Stimulated activated CD8-positive, alpha-beta memory T cell treated with anti-CD3 and anti-CD28 coated beads, Interleukin-4, amount 100 ng/mL, for 4 hours (primary cell): ENCODE measurements around the gene IRX4.

Experiments used
- DNase-seq, 2 donors: peaks; one replicate each; pipeline ENCODE4 v3.0.0-alpha.2; 2020; ENCODE audit warnings: low read depth in 2 of 2, low spot score in 1 of 2

IRX4 gene

DNA sequence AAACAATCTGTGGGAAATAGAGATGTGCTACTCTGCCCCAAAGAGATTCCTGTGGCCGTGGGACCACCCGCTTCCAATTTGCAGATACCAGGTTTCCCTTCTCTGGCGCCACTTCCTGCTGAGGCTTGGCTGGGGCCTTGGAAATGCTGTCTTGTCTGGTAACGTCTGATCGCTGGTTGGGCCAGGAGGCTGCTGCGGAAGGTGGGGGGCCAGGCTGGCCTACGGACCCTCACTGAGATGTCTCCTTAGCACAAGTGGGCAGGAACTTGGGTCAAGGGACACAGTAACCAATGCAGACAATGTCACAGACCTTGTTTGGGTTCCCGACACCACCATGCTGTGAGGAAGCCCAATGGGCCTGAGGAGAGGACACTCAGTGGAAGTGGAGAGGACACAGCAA is 31.7 kb upstream of the IRX4 start:
- DNase-seq: no peak

DNA sequence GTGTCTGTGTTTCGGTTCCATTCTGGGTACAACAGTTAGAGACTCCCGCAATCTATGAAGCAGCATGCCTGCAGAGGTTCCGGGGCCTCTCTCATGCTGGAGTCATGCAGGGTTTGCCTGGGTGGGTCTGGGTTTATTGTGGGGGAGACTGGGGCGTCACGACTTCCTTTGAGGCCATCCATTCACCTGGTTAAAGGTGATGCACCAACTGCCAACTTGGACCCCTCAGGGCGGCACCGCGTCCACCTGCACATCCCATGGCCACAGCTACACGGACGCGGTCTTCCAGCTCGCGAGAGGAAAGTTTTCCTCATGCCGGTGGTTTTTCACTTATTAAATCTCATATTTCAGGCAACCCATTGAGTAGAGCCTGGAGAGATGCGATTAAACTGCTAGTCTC is 30.9 kb upstream of the IRX4 start:
- no peak for DNase-seq

DNA sequence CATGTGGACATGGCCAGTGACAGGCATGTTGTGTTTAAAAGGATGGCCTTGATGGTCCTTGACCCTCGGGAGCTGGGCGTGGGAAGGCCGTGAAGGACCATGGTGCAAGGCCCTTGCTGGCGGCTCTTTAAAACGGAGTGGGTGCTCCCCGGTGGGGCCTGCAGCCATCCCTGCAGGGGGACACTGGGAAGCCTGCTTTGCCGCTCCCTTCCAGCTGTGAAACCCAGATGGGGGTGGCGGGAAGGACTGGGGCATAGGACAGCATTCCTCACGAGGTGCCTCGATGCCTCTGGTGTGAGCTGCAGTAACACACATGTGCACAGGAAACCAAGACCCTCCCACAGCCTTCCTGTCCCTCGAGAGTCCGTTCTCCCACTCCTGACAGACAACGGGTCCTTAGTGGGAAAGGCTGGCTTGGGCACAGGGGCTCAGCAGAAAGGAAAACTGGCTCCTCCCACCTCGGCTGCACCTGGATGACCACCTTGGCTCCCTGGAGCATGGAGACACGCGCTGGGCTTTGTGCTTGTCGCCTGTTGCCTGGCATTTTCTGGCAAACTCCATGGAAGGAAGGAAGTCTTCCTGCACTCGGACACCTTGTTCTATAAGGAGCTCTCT is 30.3 kb upstream of the IRX4 start:
- DNase-seq: no peak

- DNase-seq: no peak
Measured at GRCh38 chr5:1911773-1912235, 29.1 kb upstream of the IRX4 start.

GRCh38 chr5:1910861-1911772 is 28.4 kb upstream of the IRX4 start:
- no peak for DNase-seq

DNA sequence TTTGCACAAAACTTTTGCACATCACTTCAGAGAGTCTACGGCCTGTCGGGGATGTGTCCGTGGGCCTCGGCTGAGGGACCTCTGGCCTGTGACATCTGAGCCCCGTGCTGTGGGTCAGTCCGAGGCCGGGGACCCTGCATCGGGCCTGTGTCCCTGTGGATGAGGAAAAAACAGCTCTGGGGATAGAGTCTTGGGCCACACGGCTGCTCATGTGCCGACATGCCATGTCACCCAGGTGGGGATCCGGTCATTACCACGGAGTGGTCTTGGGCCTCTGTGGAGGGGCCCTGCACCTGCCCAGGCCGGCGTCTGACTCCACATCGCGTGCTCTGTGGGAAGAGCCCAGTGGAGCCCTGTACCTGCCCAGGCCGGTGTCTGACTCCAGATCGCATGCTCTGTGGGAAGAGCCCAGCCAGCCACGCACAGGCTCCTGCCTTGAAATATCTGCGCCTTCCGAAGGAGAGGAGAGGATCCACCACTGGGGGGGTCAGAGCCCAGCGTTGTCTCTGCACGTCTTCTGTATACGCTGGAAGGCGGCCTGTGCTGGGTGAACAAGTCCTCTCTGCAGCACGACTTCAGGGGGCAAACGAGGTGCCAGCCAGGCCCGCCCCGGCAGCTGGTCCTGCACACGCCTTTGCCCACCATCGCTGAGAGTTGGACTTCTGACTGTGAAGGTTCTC is 27.5 kb upstream of the IRX4 start:
- DNase-seq: no peak

DNA sequence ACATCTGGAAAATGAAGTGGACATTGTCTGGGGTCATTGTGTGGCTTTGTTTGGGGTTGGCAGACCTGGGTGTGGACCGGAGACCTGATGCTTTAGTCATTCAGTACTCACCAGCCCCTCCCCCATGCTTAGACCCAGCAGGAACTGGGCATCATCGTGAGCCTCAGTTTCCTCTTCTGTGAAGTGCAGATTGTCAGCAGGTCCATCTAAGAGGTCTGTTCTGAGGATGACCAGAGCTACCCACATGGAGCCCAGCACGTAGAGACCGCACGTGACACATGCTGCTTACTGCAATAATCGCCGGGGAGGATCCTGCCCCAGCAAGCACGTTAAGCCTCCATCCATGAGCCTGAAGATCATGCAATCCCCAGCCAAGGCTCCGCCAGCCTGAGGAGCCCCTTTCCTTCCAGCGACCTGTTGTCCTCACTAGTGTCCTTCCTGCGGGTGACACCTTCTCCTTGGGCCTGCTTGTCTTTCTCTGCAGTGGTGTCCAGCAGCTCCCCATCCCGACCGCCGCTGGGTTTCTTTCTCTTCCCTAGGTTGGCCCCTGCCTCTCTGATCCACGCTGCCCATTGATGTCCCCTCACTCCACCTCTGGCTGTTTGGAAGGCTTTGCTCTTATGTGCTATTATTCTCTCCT is 26.7 kb upstream of the IRX4 start:
- DNase-seq: no peak

DNA sequence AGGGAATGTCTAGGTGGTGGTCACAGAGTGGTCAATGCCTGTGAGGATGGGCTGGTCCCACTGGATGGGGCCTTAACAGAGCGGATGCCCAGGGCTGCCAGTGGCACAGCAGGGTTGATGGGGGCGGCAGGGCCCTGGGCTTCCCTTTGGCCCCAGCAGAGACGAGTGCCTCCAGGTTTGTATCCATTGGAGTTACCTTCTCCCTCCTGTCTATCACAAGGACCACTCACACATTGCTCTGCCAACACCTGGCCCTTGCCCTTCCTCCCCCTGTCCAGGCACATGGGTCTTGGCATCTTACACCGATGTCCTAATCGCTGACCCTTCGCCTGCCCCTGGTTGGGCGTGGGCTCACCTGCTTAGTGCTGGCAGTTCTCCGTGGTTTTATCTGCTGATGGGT is 26.2 kb upstream of the IRX4 start:
- DNase-seq: no peak

- no peak for DNase-seq
Measured at GRCh38 chr5:1907616-1908015, 24.9 kb upstream of the IRX4 start.

DNA sequence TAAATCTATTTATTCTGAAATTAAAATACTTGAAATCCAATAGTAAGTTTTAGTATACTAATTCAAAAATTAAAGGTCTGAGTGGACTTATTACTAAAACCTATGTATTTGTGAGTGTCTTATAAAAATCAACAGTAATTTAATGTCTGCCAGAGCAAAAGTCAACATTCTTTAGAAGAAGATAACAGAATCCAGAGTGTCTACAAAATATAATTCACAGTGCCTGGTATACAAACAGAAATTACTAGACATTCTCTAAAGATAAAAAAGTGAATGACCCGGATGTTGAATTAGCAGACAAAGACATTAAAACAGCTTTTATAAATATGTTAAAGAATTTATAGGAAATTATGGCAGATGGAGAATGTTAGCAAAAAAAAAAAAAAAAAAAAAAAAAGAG is 22.4 kb upstream of the IRX4 start:
- no peak for DNase-seq

DNA sequence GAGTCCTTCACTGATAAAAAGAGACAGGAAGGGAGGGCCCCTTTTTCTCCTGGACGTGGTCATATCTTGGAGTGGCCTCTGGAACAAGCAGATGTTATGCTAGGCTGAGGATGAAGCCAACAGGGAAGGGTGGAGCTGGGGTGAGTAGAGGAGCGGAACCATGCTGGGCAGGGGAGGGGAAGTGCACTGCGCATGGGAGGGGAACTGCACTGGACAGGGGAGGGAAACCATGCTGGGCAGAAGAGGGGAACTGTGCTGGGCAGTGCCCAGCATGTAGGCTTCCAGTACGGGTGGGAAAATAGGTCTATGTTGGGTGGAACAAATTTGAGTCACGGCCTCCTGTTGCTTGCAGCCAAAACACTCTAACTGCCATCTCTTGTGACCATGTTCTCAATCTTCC is 19.3 kb upstream of the IRX4 start:
- no peak for DNase-seq

- DNase-seq: no peak
Measured at GRCh38 chr5:1901061-1901460, 18.3 kb upstream of the IRX4 start.

- DNase-seq: no peak
Measured at GRCh38 chr5:1899201-1899600, 16.5 kb upstream of the IRX4 start.

DNA sequence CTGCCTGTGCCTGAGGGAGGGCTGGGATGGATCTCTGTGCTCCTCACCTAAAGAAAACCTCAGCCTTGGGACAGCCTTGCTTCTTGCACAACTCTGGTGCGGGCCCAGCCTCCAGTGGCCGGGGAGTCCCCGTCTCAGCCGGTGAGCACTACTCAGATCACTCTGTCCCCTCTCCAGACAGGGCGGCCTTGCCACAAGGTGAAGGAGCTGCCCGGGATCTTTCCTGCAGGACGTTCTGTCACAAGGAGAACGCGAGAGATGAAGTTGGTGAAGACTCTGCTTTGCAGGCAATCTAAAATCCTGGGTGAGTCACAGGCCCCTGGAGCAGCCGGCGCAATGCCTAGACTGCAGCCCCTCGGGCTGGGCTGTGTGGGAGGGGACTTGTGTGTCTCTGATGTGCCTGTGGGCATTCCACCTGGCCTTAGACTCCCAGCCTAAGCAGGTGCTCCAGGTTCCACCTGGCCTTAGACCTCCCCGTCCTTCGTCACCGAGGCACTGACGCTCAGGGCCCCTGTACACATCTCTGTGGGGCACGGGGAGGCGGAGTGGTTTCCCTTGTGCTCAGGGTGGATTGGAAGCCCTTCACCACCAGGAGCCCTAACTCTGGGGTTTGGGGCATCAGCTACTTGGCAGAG is 15.2 kb upstream of the IRX4 start:
- DNase-seq: no peak

- no peak for DNase-seq
Measured at GRCh38 chr5:1897386-1897785, 14.7 kb upstream of the IRX4 start.

GRCh38 chr5:1896602-1897376 is 14.1 kb upstream of the IRX4 start:
- DNase-seq: no peak

DNA sequence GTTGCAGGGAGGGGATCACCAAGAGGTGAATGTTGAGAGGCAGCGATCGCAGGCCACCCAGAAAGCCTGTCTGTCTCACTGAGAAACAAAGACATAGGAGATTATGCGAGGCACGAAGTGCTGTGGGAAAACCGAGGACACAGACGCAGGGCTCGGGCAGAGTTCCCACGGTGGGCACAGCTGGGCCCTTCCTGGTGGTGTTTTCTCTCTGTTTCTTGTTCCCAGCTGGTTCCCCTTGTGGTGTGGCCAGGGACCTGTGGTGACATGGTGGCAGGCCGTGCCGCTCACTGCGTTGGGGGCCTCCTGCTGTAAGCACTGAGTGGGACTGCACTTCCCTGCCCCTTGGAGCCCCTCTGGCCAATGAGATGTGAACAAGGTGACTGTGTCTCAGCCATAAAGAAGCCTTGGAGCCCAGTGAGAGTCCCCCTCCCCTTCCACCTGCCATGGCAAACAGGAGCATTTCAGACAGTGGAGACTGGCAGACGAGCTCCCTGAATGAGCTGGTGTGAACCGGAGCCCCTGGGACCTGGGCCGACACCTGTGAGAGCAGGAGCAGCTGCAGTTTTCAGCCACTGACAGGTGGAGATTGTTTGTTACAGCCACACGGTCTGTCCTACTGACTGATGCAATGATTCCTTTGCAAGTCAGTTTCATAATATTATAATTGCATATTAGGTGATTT is 13.2 kb upstream of the IRX4 start:
- no peak for DNase-seq

DNA sequence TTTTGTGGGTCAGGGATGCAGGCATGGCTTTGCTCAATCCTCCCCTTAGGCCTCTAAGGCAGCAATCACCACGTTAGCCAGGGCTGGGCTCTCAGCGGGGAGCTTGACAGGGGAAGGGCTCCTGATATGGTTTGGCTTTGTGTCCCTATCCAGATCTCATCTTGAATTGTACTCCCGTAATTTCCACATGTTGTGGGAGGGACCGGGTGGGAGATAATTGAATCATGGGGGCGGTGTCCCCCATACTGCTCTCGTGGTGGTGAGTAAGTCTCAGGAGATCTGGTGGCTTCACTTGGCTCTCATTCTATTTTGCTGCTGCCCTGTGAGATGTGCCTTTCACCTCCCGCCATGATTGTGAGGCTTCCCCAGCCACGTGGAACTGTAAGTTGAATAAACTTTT is 11.5 kb upstream of the IRX4 start:
- DNase-seq: no peak

DNA sequence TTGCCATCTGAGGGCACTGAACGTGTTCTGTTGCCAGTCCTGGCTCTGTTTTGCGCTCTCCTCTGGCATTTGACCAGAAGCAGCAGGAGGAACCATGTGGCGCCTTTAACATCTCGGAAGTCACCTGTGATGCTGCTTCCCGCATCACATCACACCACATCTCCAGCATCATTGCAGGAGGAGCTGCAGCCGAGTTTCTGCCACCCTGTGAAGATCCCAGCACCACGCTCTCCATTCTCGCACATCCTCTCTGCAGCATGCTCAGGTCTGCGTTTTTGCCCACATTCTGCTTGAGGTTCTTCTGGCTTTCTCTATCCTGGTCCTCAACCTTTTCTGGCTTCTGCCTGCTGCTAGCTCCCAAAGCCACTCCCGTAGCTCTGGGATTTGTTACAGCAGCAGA is 11.0 kb upstream of the IRX4 start:
- DNase-seq: no peak
